PC-3 (cell line): ENCODE measurements around the gene C2CD5. TPM values are rescaled to one million over a fixed set of nuclear protein-coding genes. Genes with fewer than 3 reads are reported as not detected.

Source experiments
- ATAC-seq: fragments of 200-7000 bp; cut with Tn5 transposase; 2 replicates; pipeline ENCODE4 v1.9.1; 2020; ENCODE audit warnings: mild to moderate bottlenecking, moderate library complexity
- BruUV-seq: library from RNA; stranded (reverse); fragments of 400-500 nt; replicated peaks from 2 replicates; lab custom pipeline; 2021; lab: Mats Ljungman, UMichigan
- CTCF ChIA-PET: fragments of 300-600 bp; sonication (Branson Sonifier 250); formaldehyde crosslinking; loops from one replicate; lab custom pipeline; 2022; ENCODE audit warnings: antibody characterized with exemption; lab: Charles Lee
- POLR2A ChIA-PET: fragments of 300-600 bp; sonication (Branson Sonifier 250); formaldehyde crosslinking; loops from one replicate; lab custom pipeline; 2022; ENCODE audit warnings: antibody characterized with exemption; ENCODE audit not compliant: unreplicated experiment; lab: Charles Lee
- DNase-seq: peaks from one replicate; pipeline ENCODE4 v3.0.0-alpha.2; 2015
- H2AFZ ChIP-seq: fragments of 300-600 bp; sonication (generic); 2 replicates; pipeline ENCODE4 v1.6.0; 2016; ENCODE audit warnings: antibody characterized with exemption, low read length
- H3F3A ChIP-seq: fragments of 300-600 bp; sonication (generic); one replicate; pipeline ENCODE4 v1.6.0; 2017; ENCODE audit warnings: antibody characterized with exemption, low read length, control low read depth, mild to moderate bottlenecking; ENCODE audit not compliant: unreplicated experiment
- H3K27ac ChIP-seq: fragments of 300-600 bp; sonication (generic); 2 replicates; pipeline ENCODE4 v1.5.1; 2016; ENCODE audit warnings: mild to moderate bottlenecking, low read length
- H3K27me3 ChIP-seq: fragments of 300-600 bp; sonication (generic); 2 replicates; pipeline ENCODE4 v1.6.1; 2016; ENCODE audit warnings: low read length, mixed read lengths
- H3K36me3 ChIP-seq: fragments of 300-600 bp; sonication (generic); 2 replicates; pipeline ENCODE4 v1.6.1; 2016; ENCODE audit warnings: low read depth, mixed run types, low read length, mixed read lengths
- H3K4me1 ChIP-seq: fragments of 300-600 bp; sonication (generic); 2 replicates; pipeline ENCODE4 v1.5.1; 2016; ENCODE audit warnings: low read length; ENCODE audit not compliant: insufficient read depth
- H3K4me2 ChIP-seq: fragments of 300-600 bp; sonication (generic); 2 replicates; pipeline ENCODE4 v1.6.0; 2016; ENCODE audit warnings: low read length
- H3K4me3 ChIP-seq: fragments of 300-600 bp; sonication (generic); 2 replicates; pipeline ENCODE4 v1.5.1; 2016; ENCODE audit warnings: mild to moderate bottlenecking, low read length, mixed read lengths
- H3K79me2 ChIP-seq: fragments of 300-600 bp; sonication (generic); 2 replicates; pipeline ENCODE4 v1.6.1; 2017; ENCODE audit warnings: low read length, mixed read lengths
- H3K9ac ChIP-seq: fragments of 300-600 bp; sonication (generic); 2 replicates; pipeline ENCODE4 v1.6.0; 2016; ENCODE audit warnings: mild to moderate bottlenecking, low read length
- H3K9me2 ChIP-seq: fragments of 300-600 bp; sonication (generic); replicated peaks from 2 replicates; pipeline ENCODE4 v1.6.1; 2016; ENCODE audit warnings: mixed run types, low read length, mixed read lengths
- H3K9me3 ChIP-seq: fragments of 300-600 bp; sonication (generic); 2 replicates; pipeline ENCODE4 v1.6.1; 2016; ENCODE audit warnings: low read length, mixed read lengths
- H4K20me1 ChIP-seq: fragments of 300-600 bp; sonication (generic); 2 replicates; pipeline ENCODE4 v1.6.1; 2016; ENCODE audit warnings: low read length, mixed read lengths
- EZH2 ChIP-seq: fragments of 300-600 bp; sonication (generic); IDR thresholded peaks from one replicate; pipeline ENCODE4 v1.6.1; 2017; ENCODE audit warnings: antibody characterized with exemption, mild to moderate bottlenecking, low read length; ENCODE audit not compliant: unreplicated experiment
- EZH2phosphoT487 ChIP-seq: fragments of 300-600 bp; sonication (generic); IDR thresholded peaks from 2 replicates; pipeline ENCODE4 v1.6.1; 2018; ENCODE audit warnings: mild to moderate bottlenecking, antibody characterized with exemption, low read length, borderline replicate concordance
- intact Hi-C: fragments of 100-400 bp; cut with micrococcal nuclease; formaldehyde crosslinking; loops from 2 replicates; pipeline ENCODE4 v1.9.0; 2023
- total RNA-seq: library from RNA; depleted of rRNA; stranded (reverse); fragments of >200 nt; gene quantifications from 2 replicates; pipeline ENCODE4 v1.2.3, GENCODE V29; 2014
- TF ChIP-seq, protein P1 (sequence below): fragments of 300-600 bp; sonication (generic); conservative IDR thresholded peaks from 2 replicates; pipeline ENCODE4 v1.5.1; 2017; ENCODE audit warnings: antibody characterized with exemption, low read depth, mild to moderate bottlenecking, low read length

Gene C2CD5
- total RNA-seq, 1 experiment from 2014 or later, result 12.7 TPM

DNA sequence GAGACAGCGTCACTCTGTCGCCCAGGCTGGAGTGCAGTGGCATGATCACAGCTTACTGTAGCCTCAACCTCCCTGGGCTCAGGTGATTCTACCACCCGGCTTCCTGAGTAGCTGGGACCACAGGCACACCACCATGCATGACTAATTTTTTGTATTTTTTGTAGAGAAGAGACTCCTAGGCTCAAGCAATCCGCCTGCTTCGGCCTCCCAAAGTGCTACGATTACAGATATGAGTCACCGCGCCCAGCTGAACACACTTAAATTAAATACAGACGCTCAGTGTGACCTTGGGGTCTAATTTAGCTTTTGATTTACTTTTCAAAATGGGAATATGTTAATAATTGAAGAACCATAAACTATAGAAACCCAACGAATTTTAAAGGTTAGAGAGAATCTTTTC is 77.2 kb downstream of the C2CD5 start:
- DNase-seq, result no peak
- no peak for TF ChIP-seq EZH2
- TF ChIP-seq, protein P1, sequence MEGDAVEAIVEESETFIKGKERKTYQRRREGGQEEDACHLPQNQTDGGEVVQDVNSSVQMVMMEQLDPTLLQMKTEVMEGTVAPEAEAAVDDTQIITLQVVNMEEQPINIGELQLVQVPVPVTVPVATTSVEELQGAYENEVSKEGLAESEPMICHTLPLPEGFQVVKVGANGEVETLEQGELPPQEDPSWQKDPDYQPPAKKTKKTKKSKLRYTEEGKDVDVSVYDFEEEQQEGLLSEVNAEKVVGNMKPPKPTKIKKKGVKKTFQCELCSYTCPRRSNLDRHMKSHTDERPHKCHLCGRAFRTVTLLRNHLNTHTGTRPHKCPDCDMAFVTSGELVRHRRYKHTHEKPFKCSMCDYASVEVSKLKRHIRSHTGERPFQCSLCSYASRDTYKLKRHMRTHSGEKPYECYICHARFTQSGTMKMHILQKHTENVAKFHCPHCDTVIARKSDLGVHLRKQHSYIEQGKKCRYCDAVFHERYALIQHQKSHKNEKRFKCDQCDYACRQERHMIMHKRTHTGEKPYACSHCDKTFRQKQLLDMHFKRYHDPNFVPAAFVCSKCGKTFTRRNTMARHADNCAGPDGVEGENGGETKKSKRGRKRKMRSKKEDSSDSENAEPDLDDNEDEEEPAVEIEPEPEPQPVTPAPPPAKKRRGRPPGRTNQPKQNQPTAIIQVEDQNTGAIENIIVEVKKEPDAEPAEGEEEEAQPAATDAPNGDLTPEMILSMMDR, result no peak
- no peak for TF ChIP-seq EZH2phosphoT487
- no peaks in the 10 kb centered on the region for H3K9me3 ChIP-seq
- ChIA-PET CTCF (no interaction called here), POLR2A (no interaction called here)
- no peaks in the 10 kb centered on the region for H3F3A ChIP-seq
- H3K9me2 ChIP-seq, result no peaks in the 10 kb centered on the region
- no peak overlapping the region for H2AFZ ChIP-seq
- no TSS peak for BruUV-seq
- no peak overlapping the region for H3K9ac ChIP-seq
- H3K36me3 ChIP-seq, result no peaks in the 10 kb centered on the region
- no peaks in the 10 kb centered on the region for H3K27me3 ChIP-seq
- intact Hi-C loops, result no loop called here
- no peak for ATAC-seq
- no peaks in the 10 kb centered on the region for H4K20me1 ChIP-seq
- H3K4me1 ChIP-seq, result no peaks in the 10 kb centered on the region
- H3K4me3 ChIP-seq, result no peak overlapping the region
- H3K4me2 ChIP-seq, result no peak overlapping the region
- no peaks in the 10 kb centered on the region for H3K79me2 ChIP-seq
- H3K27ac ChIP-seq, result no peak overlapping the region

DNA sequence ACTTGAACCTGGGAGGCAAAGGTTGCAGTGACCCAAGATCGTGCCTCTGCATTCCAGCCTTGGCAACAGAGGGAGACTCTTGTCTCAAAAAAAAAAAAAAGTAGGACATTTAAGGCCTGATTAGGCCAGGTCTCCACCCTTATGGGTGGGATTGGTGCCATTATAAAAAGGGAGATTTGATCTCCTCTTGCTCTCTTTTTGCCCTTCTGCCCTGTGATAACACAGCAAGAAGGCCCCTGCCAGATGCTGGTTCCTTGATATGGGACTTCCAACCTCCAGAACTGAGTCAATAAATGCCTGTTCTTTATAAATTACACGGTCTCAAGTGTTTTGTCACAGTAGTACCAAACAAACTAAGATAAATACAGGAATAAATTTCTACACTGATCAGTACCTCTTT is 81.0 kb downstream of the C2CD5 start:
- intact Hi-C loops, result loop anchor here (5.0 kb wide), 1 partner anchor 169 kb away; no protein-coding TSS in a partner anchor

DNA sequence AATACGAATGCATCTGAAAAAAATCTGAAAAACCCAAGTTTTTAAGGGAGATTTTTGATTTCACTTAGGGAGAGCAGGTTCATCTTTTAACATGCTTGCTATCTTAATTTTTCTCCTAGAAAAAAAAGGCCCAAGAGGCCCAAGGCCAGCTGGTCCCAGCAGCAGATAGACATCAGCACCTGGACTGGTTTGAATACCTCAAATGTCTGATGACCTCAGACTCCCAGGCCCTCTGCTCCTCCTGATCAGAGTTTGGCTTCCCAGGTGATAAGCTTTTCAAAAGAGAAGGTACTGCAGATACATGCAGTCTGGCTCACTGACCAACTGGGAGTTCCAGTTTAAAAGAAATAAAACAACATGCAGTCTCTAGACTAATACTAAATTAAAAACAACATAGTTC is 82.6 kb downstream of the C2CD5 start:
- no peak for DNase-seq
- CTCF ChIA-PET, result no interaction called here
- no peak overlapping the region for H3K9ac ChIP-seq
- no peaks in the 10 kb centered on the region for H4K20me1 ChIP-seq
- H3K9me3 ChIP-seq, result no peaks in the 10 kb centered on the region
- no peaks in the 10 kb centered on the region for H3K4me1 ChIP-seq
- H3K4me3 ChIP-seq, result no peak overlapping the region
- TF ChIP-seq EZH2phosphoT487 (no peak), EZH2 (no peak)
- TF ChIP-seq, protein P1, result no peak
- H3K4me2 ChIP-seq, result no peak overlapping the region
- intact Hi-C loops, result loop anchor here (5.0 kb wide), 1 partner anchor 171 kb away; no protein-coding TSS in a partner anchor
- H3K79me2 ChIP-seq, result no peaks in the 10 kb centered on the region
- POLR2A ChIA-PET, result no interaction called here
- H3K27ac ChIP-seq, result no peak overlapping the region
- BruUV-seq, result no TSS peak
- H3K27me3 ChIP-seq, result no peaks in the 10 kb centered on the region
- H2AFZ ChIP-seq, result no peak overlapping the region
- ATAC-seq, result no peak
- H3K9me2 ChIP-seq, result no peaks in the 10 kb centered on the region
- H3F3A ChIP-seq, result no peaks in the 10 kb centered on the region
- no peaks in the 10 kb centered on the region for H3K36me3 ChIP-seq

More for the DNA sequence above, 81.0 kb downstream of the C2CD5 start:
- no peak overlapping the region for H3K4me3 ChIP-seq
- H3K9ac ChIP-seq, result no peak overlapping the region
- no peaks in the 10 kb centered on the region for H3K4me1 ChIP-seq
- no peaks in the 10 kb centered on the region for H3K79me2 ChIP-seq
- DNase-seq (no peak), ATAC-seq (no peak)
- no peaks in the 10 kb centered on the region for H3K9me3 ChIP-seq
- POLR2A ChIA-PET, result no interaction called here
- CTCF ChIA-PET, result no interaction called here
- H3K4me2 ChIP-seq, result no peak overlapping the region
- TF ChIP-seq, protein P1, result no peak
- TF ChIP-seq EZH2 (no peak), EZH2phosphoT487 (no peak)
- H3K27me3 ChIP-seq, result no peaks in the 10 kb centered on the region
- no peaks in the 10 kb centered on the region for H3K9me2 ChIP-seq
- no peaks in the 10 kb centered on the region for H3F3A ChIP-seq
- H2AFZ ChIP-seq, result no peak overlapping the region
- H3K36me3 ChIP-seq, result no peaks in the 10 kb centered on the region
- no peaks in the 10 kb centered on the region for H4K20me1 ChIP-seq
- BruUV-seq, result no TSS peak
- H3K27ac ChIP-seq, result no peak overlapping the region
